T1000 (cell line): ENCODE results near the gene CDK10.
"Not testable (repeated sequence)": the region's sequence is repeated elsewhere in the genome, so short reads cannot be mapped to it uniquely, and the experiment has no call there.

Experiments used
- DNase-seq: peaks from one replicate; lab custom pipeline; 2025; ENCODE audit warnings: mixed read lengths; lab: John Stamatoyannopoulos, UW

The CDK10 gene

DNA sequence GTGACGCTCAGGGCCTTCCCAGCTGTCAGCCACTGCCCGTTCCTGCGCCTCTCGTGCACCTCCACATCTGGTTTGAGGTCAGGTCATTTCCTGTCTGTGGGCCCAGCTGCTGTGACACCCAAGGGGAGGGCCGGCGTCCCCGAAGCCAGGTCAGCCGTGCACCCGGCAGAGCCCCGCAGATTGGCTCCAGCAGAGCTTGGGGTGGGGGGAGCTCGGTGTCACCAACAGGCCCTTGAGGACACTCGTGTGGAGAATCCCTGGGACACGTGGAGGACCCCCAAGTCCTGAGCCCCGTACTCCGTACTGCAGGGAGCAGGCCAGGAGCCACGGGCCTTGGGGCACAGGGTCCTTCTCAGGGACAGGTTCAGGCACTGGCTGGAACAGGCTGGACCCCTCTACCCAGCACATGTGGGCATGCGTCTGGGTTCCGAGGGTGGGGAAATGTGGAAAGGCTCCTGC lies 10.2 kb downstream of the CDK10 start:
- no peak for DNase-seq

DNA sequence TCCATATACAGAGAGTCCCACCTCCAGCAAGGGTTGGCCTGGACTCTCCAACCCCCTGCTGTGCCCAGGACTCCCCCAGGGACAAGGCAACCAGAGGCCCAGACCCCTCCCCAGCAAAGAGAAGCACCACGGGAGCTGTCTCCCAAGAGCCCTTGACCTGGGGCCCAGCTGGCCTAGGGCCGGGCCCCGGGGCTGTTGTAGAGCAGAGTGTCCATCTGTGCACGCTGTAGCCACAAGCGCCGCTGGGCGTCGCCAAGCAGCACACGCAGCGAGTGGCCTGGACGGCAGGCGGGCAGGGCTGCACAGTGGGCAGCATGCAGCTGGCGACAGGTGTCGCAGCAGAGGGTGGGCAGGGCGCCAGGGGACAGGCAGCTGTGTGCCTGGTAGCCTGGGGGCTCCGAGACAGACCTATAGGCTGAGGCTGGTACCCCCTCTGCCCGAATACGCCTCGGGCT lies 10.7 kb downstream of the CDK10 start:
- DNase-seq = no peak

DNA sequence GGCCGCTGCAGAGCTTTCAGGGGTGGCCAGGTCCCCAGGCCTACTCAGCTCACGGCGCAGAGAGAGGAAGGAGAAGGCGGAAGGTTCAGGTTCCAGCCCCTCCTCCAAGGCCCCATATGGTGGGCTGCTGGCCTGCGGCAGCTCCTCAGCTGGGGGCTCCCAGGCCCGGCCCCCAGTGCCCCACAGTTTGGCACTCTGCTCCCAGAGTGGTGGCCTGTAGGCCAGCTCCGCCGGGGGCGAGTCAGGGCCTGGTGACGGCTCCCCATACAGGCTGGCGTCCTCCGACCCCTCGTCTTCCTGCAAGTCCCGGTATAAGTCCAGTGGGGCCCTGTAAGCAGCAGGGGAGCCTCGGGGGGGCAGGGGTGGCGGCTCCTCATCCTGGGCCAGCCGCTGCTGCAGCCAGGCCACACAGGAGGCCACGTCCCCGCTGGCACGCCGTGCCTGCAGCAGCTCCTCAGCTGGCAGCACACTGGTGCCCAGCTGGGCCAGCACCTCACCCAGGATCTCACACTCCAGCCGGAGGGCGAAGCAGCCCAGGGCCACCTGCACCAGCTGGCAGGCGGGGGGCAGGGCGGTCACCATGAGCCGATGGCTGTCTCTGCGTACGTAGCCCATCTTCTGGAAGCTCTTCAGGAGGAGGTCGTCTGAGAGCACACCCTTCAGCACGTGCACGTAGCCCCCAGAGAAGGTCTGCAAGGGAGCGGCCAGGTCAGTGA lies 11.3 kb downstream of the CDK10 start:
- no peak for DNase-seq

DNA sequence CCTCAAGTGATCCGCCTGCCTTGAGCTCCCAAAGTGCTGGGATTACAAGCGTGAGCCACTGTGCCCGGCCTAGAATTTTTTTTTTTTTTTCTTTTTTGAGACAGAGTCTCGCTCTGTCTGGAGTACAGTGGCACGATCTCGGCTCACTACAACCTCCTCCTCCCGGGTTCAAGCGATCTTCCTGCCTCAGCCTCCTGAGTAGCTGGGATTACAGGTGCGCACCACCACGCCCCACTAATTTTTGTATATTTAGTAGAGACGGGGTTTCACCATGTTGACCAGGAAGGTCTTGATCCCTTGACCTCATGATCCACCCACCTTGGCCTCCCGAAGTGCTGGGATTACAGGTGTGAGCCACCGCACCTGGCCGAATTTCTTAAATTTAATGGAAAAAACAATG lies 12.2 kb downstream of the CDK10 start:
- DNase-seq = not testable (repeated sequence)

DNA sequence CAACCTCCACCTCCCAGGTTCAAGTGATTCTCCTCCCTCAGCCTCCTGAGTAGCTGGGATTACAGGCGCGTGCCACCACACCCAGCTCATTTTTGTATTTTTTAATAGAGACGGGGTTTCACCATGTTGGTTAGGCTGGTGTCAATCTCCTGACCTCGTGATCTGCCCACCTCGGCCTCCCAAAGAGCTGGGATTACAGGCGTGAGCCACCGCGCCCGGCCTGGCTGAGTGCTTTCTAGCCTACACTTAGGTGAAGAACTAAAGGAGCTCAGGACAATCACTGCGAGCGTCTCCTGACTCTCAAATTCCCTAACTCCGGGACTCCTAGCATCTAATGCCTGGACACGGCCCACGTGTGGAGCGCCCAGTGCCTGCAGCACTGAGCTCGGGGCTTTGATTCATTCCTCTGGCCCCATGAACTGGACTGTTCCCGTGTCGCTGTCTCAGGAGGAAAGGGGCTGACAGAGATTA lies 13.2 kb downstream of the CDK10 start:
- not testable (repeated sequence) for DNase-seq

DNA sequence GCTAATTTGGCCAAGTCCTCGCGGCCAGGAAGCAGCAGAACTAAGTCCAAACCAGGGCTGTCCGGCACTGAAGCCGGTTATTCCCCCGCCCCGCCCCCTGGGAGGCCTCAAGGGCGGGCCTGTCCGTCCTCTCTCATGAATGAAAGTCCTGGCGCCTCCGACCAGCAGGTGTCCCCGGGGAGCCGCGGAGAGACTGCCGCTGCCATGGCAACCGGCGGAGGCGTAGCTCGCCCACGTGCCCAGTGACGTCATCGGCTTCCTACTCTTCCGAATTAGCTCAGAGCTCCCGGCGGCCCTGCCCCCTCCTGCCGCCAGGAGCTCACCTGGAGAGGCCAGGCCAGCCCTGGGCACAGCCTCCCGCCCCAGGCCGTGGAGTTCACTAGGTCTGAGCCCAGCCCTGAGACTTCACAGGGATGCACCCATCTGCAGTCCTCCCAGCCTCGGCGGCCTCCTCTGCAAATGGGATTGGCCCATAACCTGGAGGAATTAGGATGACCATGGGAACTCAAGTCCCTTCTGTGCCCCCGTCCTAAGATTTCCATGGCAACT lies 13.7 kb downstream of the CDK10 start:
- DNase-seq = peak; percentile 87

DNA sequence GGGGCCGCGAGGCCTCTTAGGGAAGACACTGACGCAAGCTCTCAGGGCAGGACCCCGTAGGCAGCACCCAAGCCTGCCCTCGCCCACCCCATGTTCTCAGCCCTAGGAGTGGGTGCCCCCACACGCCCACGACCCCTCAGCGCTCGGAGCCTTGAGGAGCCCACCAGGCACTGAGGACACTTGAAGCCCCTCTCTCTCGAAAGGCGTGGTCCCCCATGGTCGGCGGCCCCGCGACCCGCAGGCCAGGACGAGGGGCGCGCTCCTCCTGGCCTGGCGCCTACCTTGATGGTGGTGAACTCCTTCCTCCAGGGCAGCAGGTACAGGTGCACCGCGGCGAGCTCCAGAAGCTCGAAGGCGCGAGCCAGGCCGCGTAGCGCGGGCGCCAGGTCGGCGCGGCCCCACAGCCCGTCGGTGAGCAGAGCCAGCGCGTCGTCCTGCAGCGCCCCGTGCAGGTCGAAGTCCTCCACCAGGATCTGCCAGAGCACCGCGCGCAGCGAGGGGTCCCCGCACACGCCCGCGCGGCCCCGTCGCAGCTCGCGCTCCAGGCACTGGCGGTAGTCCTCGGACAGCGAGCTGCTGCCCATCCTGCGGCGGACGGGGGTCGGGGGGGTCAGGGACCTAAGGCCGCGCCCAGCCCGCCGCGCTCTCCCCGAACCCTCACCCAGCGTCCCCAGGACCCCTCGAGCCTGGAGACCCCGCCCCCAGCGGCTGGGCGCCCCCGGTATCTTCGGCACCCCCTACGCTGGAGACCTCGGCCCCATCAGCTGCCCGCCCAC lies 14.3 kb downstream of the CDK10 start:
- no peak for DNase-seq

DNA sequence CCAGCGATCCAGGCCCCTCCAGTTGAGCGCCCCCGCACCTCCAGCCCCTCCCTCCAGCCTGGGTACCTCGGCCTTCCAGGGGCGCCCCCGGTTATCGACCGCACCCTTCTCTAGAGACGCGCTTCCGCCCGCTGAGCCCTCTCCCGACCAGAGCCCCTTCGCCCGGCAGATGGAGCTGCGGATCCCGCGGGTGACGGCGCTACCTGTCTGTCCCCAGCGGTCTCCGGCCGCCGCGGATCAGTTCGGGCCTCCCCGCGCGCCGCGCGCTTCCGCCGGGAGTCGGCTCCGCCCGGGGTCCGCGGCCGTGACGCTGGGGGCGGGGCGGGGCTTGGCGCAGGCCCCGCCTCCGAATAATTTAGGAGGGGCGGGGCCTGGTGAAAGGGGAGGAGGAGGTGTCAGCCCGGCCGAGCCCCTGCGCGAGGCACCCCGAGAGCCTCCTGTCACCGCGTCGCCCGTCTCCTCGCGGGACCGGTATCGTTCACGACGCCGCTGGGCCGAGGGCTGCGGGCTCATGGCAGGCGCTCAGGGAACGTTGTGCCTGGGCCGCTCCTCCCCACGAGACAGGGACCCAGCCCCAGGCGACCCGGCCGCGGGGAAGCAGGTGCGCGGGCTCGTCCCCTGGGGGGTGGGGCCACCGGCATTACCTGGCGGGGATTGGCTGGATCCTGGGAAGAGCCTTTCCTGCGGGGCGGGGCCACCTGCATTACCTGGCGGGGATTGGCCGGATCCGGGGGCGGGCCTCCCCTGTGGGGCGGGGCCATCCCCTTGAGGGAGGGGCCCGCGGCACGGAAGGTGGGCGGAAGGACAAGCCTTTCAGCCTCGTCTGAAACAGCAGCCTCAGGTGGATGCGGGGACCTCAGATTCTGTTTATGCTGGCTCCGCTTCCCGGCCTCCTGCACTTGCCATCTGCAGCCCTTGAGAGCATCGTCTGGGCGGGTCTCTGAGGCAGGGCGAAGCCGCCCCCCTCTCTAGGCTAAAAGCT lies 15.2 kb downstream of the CDK10 start, which contains the start of gene SPATA2L:
Gene SPATA2L (minus strand): TSS at position 281 of the 982 bp plus-strand sequence. CDS start 473 bp downstream, outside the sequence.
- peak; percentile 84 for DNase-seq

DNA sequence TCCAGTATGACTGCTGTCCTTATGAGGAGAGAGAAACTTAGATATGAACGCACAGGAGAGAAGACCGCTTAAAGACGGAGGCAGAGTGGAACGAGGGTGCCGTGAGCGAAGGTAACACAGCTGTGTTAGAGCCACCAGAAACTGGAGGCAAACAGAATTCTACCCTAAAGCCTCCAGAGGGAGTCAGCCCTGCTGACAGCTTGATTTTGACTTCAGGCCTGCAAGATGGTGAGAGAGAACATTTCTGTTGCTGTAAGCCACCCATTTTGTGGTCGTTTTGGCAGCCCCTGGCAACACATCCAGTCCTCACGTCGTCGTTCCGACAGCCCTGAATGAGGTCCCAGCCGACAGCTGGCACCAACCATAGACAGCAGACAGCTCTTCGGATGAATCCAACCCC lies 17.8 kb downstream of the CDK10 start:
- no peak for DNase-seq

DNA sequence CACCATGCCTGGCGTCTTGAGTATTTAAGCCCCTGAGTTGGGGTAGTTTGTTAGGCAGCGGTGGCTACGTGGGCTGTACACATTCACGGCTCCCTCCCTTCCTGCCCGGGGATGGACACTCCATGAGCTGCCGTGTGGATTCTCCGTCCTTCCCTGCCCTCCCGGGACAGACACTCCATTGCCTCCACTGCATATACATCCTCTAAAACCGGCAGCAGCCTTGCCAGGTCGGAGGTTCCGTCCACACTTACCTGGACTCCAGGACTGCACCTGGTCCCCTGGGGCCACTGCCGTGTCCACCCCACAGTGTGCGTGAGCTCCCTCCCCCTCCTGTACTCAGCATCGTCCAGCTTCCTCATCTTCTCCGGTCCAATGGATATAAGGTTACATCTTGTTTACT lies 18.5 kb downstream of the CDK10 start:
- no peak for DNase-seq

DNA sequence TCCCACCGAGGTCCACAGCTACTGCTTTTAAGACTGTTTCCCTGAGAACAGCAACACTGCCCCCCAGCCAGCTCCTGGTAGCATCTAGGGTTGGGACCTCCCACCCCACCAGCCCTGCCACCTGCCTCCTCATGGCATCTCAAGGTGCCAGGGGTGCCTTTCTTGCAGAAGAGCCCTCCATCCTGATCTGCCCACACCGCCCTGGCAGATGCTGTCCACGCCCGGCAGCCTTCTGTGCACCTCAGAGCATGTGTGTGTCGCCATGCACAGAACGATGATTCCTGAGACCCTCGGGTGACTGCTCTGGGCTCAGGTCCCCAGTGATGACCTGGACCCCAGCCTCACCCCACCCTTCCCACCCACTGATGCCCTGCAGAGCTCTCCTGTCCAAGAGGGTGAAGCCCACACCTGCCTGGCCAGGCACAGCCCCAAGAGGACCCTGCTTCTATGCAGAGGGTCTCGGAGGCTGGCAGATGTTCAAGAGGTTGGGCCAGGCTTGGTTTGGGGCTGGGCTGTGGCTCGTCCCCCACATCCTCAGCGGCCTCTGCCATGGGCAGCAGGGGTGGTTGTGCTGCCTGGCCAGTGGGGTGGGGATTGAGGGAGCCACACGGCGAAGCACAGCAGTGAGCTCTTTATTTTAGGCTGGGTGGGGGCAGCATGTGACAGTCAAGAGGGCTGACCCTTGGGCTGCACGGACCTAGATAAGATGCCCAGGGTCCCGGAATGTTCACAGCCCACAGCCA lies 20.2 kb downstream of the CDK10 start:
- no peak for DNase-seq

DNA sequence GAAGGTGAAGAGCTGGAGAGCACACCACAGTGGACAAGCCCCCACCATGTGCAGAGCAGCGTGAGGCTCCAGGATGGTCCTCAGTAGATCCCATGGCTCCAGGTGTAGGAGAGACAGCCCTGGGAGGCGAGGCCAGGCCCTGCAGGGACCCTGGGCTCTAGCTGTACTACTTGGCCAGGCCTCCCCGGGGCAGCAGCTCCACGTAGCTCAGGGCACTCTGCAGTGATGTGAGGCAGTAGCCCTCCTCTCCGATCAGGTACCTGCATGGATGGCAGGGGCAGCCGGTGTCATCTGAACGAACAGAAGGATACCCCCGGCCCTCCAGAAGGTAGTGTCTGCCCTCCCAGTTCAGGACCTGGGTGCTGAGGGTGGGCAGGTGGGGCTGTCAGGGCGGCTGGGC lies 21.2 kb downstream of the CDK10 start:
- no peak for DNase-seq

DNA sequence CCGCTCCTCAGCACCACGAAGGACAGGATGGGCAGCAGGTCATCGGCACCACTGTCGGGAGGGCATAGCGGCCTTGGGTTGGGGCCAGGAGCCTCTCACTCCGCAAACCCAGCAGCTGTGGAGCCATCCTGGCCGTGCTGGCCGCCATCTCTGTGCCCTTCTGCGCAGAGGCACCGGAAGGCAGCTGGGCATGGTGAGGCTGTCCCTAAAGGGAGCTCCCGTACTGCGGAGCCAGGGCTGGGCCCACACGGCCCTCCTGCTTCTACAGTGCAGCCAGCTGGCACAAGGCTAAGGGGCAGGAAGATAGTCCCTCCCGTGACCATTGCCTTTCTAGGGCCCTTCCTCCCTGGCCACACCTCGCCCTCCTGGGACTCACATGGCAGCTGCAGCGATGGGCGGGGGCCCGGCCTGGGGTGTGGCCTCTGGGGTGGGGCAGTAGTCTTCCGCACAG lies 22.0 kb downstream of the CDK10 start:
- no peak for DNase-seq

DNA sequence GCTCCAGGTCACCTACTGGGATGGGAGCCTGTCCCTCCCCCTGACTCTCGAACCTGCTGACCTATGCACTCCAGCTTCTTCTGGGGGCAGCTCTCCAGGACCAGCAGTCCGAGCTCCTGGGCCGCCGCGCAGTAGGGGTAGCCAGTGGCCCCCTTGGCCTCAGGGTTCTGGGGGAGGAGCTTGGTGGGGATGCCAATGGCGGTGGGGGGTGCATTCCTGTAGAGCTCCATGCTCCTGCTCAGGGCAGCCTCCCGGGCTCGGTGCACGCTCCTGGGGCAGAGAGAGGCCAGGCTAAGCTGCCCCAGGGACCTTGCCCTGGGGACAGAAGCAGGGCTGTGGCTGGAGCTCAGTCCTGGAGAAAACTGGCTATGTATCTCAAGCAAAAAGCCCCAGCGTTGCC lies 22.7 kb downstream of the CDK10 start:
- no peak for DNase-seq

DNA sequence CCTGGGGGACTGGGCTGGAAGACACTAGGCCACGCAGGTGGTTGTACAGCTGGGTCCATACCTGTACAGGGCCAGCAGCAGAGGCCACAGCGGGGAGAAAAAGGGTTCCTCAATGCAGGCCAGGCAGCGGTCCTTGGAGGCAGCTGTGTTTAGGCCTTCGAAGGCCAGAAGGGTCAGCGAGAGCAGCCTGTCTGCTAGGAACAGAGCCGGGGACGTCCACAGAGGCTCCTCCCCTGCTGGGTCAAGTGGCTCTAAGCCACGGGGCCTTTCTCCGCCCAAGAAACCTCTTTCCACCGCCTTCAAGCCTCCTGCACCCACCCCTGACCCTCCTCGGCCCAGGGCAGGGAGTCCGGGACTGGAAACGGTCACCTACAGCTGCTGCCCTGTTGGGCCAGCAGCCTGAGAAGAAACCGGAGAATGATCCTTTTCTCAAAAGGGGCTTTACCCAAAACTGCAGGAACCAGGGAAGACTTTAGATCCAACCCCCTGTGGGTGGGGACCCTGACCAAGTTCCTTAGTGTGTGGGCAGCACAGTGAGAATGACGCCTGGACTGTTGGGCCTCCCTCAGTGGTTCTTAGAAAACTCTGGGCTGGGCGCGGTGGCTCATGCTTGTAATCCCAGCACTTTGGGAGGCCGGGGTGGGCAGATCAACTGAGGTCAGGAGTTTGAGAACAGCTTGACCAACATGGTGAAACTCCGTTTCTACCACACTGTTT lies 23.4 kb downstream of the CDK10 start:
- no peak for DNase-seq

DNA sequence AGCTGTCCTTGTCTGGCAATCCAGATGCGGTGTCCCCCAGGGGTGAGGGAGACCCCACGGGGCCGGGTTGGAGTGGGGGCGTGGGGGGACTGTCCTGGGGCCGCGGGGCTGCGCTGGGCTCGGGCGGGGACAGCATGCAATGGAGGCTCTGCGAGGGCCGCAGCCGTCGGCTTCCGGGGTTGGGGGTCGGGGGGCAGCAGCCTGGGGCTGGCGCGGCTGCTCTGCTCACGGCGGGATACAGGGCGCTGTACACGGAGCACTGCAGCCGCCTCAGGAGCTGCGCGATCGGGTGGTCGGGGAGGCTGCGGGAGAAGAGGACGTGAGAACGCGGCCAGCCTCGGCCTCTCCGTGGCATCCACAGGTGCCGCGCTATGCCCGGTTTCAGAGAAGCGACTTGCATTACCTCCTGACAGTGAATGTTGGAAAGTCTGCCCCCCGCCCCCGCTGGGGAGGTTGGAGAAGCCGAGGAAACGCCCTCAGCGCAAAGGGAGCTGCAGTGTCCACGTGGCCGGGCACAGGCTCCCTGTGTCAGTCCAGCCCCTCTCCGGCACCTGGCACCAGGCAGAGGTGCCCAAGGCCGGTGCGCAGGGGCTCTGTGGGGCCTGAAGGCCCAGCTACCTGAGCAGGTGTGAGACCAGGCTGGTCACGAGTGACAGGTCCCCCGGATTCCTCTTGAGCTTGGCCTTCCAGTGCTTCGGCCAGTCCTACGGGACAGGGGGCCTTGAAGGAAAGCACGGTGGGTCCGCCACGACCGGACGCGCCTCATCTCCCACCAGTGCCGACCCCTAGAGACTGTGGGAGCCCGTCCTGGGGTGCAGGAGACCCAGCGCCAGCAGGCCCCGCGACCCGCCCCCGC lies 24.4 kb downstream of the CDK10 start:
- DNase-seq = no peak

DNA sequence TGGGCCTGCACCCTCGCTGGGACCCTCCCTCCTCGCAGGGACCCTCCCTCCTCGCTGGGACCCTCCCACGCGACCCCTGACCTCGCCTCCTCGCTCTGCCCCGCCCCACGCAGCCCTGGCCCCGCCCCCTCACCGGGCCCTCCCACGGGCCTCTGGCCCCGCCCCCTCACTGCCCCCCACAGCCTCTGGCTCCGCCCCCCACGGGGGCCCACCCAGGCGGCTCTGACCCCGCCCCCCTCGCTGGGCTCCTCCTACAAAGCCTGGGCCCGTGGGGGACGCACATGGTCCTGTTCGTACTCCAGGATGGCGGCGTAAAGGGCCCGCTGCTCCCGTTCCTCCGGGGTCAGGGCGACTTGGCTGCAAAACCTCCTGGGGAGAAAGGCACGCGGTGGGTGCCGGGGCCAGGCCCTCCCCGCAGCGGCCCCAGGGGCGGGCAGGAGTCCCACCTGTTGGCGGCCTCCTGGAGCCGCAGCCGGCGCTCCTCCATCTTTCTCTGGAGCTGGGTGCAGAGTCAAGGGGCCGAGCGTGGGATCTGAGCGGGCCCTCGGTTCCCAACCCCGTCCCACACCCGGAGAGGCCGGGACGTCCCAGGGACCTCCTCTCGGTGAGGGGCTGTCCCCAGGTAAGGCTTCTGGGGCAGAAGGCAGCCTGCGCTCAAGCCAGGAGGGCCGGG lies 25.2 kb downstream of the CDK10 start:
- peak; percentile 36 for DNase-seq

DNA sequence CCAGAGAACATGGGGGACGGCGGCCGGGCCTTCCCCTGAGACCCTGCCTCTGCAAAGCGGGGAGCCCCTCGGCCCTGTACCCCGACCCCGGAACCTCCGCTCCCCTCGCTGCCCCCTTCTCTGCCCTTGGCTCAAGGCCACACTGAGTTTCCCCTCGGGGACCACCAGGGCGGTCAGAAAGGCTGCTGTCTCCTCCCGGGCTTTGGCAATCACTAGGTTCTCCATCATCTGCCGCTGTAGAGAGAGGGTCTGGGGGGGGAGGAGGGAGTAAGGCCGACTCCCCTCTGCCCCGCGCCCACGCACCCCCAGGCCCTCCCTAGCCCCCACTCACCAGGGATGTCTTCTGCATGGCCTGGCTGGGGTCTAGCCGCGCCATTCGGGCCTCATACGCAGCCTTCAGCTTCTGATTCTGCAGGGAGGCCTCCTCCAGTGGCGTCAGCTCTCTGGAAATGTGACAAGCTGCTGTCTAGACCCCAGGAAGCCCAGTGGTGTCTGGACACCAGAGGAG lies 25.8 kb downstream of the CDK10 start:
- DNase-seq = no peak
